WERI-Rb-1 (cell line): ENCODE data around the gene RSRC1.
A peak's percentile ranks its signal among the peaks of the same experiment; 100 is the strongest.

ENCODE experiments used
- DNase-seq: peaks from one replicate; pipeline ENCODE4 v3.0.0-alpha.2; 2020
- H3K27ac ChIP-seq: fragments of 250-450 bp; sonication (Bioruptor Pico); 2 replicates; pipeline ENCODE4 v1.5.1; 2020; ENCODE audit warnings: mild to moderate bottlenecking, moderate library complexity
- H3K27me3 ChIP-seq: fragments of 250-450 bp; sonication (Bioruptor Pico); 2 replicates; pipeline ENCODE4 v1.5.1; 2021; ENCODE audit warnings: mild to moderate bottlenecking, low read depth, moderate library complexity; ENCODE audit not compliant: insufficient read depth, severe bottlenecking
- H3K36me3 ChIP-seq: fragments of 250-450 bp; sonication (Bioruptor Pico); 2 replicates; pipeline ENCODE4 v1.5.1; 2020; ENCODE audit warnings: mild to moderate bottlenecking, moderate library complexity
- H3K4me3 ChIP-seq: 2 replicates; pipeline ENCODE4 v1.5.1; 2011; ENCODE audit warnings: low read depth, mild to moderate bottlenecking, control low read depth, low read length
- H3K9me3 ChIP-seq: fragments of 250-450 bp; sonication (Bioruptor Pico); 2 replicates; pipeline ENCODE4 v1.5.1; 2021; ENCODE audit warnings: mild to moderate bottlenecking, moderate library complexity; ENCODE audit not compliant: severe bottlenecking
- TF ChIP-seq, protein P1 (sequence below): IDR thresholded peaks from 2 replicates; pipeline ENCODE4 v1.5.1; 2011; ENCODE audit warnings: low read depth, mild to moderate bottlenecking, control low read depth, inconsistent platforms, low read length

Gene RSRC1

GRCh38 chr3:158384019-158384418, 274.1 kb downstream of the RSRC1 start:
- Histone ChIP-seq H3K27me3 (no peaks in the 10 kb centered on the region), H3K9me3 (no peaks in the 10 kb centered on the region), H3K27ac (no peak overlapping the region), H3K4me3 (no peak overlapping the region), H3K36me3 (no peaks in the 10 kb centered on the region)
- DNase-seq = no peak
- TF ChIP-seq, protein P1, sequence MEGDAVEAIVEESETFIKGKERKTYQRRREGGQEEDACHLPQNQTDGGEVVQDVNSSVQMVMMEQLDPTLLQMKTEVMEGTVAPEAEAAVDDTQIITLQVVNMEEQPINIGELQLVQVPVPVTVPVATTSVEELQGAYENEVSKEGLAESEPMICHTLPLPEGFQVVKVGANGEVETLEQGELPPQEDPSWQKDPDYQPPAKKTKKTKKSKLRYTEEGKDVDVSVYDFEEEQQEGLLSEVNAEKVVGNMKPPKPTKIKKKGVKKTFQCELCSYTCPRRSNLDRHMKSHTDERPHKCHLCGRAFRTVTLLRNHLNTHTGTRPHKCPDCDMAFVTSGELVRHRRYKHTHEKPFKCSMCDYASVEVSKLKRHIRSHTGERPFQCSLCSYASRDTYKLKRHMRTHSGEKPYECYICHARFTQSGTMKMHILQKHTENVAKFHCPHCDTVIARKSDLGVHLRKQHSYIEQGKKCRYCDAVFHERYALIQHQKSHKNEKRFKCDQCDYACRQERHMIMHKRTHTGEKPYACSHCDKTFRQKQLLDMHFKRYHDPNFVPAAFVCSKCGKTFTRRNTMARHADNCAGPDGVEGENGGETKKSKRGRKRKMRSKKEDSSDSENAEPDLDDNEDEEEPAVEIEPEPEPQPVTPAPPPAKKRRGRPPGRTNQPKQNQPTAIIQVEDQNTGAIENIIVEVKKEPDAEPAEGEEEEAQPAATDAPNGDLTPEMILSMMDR = no peak

DNA sequence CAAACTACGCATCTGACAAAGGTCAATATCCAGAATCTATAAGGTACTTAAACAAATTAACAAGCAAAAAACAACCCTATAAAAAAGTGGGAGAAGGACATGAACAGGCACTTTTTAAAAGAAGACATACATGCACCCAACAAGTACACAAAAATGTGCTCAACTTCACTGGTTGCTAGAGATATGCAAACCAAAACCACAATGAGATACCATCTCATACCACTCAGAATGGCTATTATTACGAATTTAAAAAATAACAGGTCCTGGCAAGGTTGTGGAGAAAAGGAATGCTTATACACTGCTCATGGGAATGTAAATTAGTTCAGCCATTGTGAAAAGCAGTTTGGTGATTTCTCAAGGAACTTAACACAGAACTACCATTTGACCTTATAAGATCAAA, 285.5 kb downstream of the RSRC1 start:
- Histone ChIP-seq H3K27me3 (no peaks in the 10 kb centered on the region), H3K9me3 (no peaks in the 10 kb centered on the region), H3K27ac (no peak overlapping the region), H3K4me3 (no peak overlapping the region), H3K36me3 (no peaks in the 10 kb centered on the region)
- no peak for DNase-seq
- TF ChIP-seq, protein P1 = no peak

DNA sequence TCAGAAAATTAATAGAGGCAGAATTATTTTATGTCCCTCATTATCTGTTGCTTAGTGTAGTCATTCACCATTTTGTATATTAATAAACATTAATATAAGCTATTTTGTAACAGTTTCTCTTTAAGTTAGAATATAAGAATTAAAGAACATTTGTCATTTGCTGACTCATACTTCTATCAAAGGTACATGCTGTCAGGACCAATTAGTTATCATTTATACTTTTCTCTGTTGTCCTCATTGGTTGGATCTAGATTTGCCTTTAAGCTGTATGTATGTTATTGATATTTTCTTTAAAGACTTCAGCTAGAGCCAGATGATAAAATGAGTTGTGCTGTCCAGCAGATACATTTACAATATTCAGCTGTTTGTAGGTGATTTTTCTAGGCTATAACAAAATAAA, 292.7 kb downstream of the RSRC1 start:
- DNase-seq = no peak
- Histone ChIP-seq H3K27me3 (no peaks in the 10 kb centered on the region), H3K36me3 (no peaks in the 10 kb centered on the region), H3K9me3 (no peaks in the 10 kb centered on the region), H3K4me3 (no peak overlapping the region), H3K27ac (no peak overlapping the region)
- TF ChIP-seq, protein P1 = no peak

DNA sequence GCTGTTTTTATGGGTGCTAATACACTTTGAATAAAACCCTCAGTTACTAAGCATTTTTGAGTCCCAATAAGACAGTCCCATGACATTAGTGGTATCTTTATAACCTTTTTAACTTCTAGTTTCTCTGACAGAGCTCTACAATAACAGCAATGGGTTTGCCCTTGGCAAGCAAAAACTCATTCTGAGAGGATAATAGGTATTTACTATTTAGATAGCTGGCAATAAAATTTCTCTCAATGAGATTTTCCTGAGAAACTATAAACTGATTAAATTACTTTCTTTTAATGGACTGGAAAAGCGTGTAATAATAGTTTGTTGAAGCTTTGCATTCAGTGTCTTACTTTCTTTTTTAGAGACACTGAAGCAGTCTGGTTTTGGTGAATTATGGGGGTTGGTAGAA, 293.1 kb downstream of the RSRC1 start:
- Histone ChIP-seq H3K9me3 (no peaks in the 10 kb centered on the region), H3K4me3 (no peak overlapping the region), H3K27ac (no peak overlapping the region), H3K27me3 (no peaks in the 10 kb centered on the region), H3K36me3 (no peaks in the 10 kb centered on the region)
- TF ChIP-seq, protein P1 = no peak
- DNase-seq = no peak

DNA sequence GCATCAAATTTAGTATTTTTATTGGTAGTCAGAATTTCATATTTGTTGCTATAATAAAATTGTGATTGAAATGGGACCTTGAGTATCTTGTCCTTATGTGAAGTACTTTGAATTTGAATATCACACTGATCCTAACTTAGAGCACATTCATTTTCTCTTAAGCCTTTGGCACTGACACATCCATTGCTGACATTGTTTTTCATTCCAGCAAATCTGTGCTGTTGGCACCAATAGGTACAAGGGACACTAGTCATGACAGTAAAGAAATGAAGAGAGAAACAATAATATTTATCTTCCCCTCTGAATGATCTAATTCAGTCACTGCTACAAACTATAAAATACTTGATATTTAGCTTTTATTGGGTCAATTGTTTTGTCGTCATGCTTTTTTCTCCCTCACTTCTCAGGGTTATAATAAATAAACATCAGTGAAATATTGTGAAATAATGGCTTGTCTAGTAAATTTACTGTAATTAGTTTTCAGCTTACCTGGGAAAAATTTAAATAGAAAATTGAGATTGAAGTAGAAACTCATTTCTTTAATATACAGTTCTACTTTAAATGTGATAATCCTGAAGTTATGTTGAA, 294.3 kb downstream of the RSRC1 start:
- no peaks in the 10 kb centered on the region for H3K27me3 ChIP-seq
- H3K36me3 ChIP-seq = no peaks in the 10 kb centered on the region
- DNase-seq = no peak
- H3K4me3 ChIP-seq = no peak overlapping the region
- H3K27ac ChIP-seq = no peak overlapping the region
- no peaks in the 10 kb centered on the region for H3K9me3 ChIP-seq
- TF ChIP-seq, protein P1 = no peak

- Histone ChIP-seq H3K4me3 (no peak overlapping the region), H3K9me3 (no peaks in the 10 kb centered on the region), H3K36me3 (no peaks in the 10 kb centered on the region), H3K27me3 (no peaks in the 10 kb centered on the region), H3K27ac (no peak overlapping the region)
- peak; percentile 31 for DNase-seq
- TF ChIP-seq, protein P1 = no peak
These were observed 295.6 kb downstream of the RSRC1 start for GRCh38 chr3:158405507-158405906.
